ENCODE data around the gene ZNF132. TPM values are rescaled to one million over a fixed set of nuclear protein-coding genes. Genes with fewer than 3 reads are reported as not detected.
A peak's percentile ranks its signal among the peaks of the same experiment; 100 is the strongest.
"Not testable (repeated sequence)": the region's sequence is repeated elsewhere in the genome, so short reads cannot be mapped to it uniquely, and the experiment has no call there.

Gene ZNF132
- total RNA-seq, 1 experiment from 2014 or later, result 2.6 TPM

GRCh38 chr19:58470837-58471543 is 31.0 kb upstream of the ZNF132 start:
- H3K9me3 Mint-ChIP-seq; DNase-seq (ENCODE audit: low spot score); H3K4me3 Mint-ChIP-seq; H3K36me3 Mint-ChIP-seq; POLR2A ChIA-PET; H3K27ac Mint-ChIP-seq; CTCF ChIA-PET; H3K27me3 Mint-ChIP-seq (ENCODE audit: low read depth); ATAC-seq: not testable (repeated sequence)
- peaks cover 16% of the 10 kb centered on the region for H3K4me1 Mint-ChIP-seq

DNA sequence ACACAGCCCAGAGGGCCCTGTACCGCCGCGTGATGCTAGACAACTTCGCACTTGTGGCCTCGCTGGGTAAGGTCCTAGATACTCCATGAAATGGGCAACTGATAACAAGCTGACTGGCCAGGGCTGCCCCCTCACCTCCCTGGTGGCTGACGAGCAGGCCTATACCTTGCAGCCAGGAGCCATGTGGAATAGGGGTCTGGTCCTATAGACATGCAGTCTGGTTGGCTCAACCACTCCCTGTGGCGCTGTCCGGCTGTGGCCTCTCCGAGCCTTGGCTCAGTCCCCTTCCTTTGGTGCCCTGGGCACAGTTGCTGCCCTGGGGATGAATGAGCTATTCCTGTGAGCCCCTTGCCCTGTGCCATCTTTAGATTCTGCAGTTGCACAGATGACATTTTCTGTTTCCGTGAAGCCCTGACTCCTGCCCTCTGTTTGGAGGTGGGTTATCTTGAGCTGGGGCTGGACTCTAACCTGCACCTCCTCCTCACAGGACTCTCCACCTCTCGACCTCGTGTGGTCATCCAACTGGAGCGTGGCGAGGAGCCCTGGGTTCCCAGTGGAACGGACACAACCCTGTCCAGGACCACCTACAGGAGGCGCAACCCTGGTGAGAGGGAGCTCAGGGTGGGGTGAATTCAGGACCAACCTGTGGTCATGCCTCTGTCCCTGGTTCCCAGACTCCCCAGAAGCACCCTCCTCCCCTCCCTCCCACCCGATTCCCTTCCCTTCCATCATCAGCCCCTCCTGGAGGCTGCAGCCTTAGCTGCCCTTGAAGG is 29.5 kb upstream of the ZNF132 start:
- no peaks in the 10 kb centered on the region for H3K9me3 Mint-ChIP-seq
- no peak overlapping the region for H3K27ac Mint-ChIP-seq
- ChIA-PET CTCF (interaction anchor here (0.6 to 1.5 kb wide), 2 partner anchors 44 to 82 kb away, joined by 3 to 5 read pairs; no protein-coding TSS in a partner anchor), POLR2A (interaction anchor here (0.5 kb wide), 1 partner anchor 73 kb away, joined by 3 read pairs; no protein-coding TSS in a partner anchor)
- peaks cover 12% of the 10 kb centered on the region for H3K4me1 Mint-ChIP-seq
- DNase-seq (ENCODE audit: low spot score) (no peak), ATAC-seq (no peak)
- H3K4me3 Mint-ChIP-seq, result peak overlapping the region; percentile 22; the same call in 1 of the 2 replicates
- no peaks in the 10 kb centered on the region for H3K36me3 Mint-ChIP-seq
- H3K27me3 Mint-ChIP-seq (ENCODE audit: low read depth), result peaks cover 14% of the 10 kb centered on the region
- TF ChIP-seq GRHL2 (CRISPR knock-in tag; IDR thresholded peaks at IDR 0.05; ENCODE audit: insufficient replicate concordance, severe bottlenecking) (no peak), TEAD1 (CRISPR knock-in tag; IDR thresholded peaks at IDR 0.05) (no peak), EMX1 (CRISPR knock-in tag; IDR thresholded peaks at IDR 0.05) (no peak), ZNF532 (CRISPR knock-in tag; IDR thresholded peaks at IDR 0.05; ENCODE audit: borderline replicate concordance) (no peak), GABPB1 (CRISPR knock-in tag; IDR thresholded peaks at IDR 0.05) (no peak), ZNF281 (CRISPR knock-in tag; IDR thresholded peaks at IDR 0.05) (no peak), ZNF423 (CRISPR knock-in tag; IDR thresholded peaks at IDR 0.05) (no peak), ZBTB43 (CRISPR knock-in tag; IDR thresholded peaks at IDR 0.05) (no peak), TP53 (CRISPR knock-in tag; IDR thresholded peaks at IDR 0.05) (no peak), TEAD4 (CRISPR knock-in tag; IDR thresholded peaks at IDR 0.05) (no peak), PRDM15 (CRISPR knock-in tag; IDR thresholded peaks at IDR 0.05) (no peak), SP1 (CRISPR knock-in tag; conservative IDR thresholded peaks at IDR 0.05) (no peak), ATF1 (CRISPR knock-in tag; IDR thresholded peaks at IDR 0.05) (no peak), CREB1 (CRISPR knock-in tag; IDR thresholded peaks at IDR 0.05) (no peak), ZNF219 (CRISPR knock-in tag; IDR thresholded peaks at IDR 0.05; ENCODE audit: borderline replicate concordance) (no peak)
- TF ChIP-seq, protein P1, sequence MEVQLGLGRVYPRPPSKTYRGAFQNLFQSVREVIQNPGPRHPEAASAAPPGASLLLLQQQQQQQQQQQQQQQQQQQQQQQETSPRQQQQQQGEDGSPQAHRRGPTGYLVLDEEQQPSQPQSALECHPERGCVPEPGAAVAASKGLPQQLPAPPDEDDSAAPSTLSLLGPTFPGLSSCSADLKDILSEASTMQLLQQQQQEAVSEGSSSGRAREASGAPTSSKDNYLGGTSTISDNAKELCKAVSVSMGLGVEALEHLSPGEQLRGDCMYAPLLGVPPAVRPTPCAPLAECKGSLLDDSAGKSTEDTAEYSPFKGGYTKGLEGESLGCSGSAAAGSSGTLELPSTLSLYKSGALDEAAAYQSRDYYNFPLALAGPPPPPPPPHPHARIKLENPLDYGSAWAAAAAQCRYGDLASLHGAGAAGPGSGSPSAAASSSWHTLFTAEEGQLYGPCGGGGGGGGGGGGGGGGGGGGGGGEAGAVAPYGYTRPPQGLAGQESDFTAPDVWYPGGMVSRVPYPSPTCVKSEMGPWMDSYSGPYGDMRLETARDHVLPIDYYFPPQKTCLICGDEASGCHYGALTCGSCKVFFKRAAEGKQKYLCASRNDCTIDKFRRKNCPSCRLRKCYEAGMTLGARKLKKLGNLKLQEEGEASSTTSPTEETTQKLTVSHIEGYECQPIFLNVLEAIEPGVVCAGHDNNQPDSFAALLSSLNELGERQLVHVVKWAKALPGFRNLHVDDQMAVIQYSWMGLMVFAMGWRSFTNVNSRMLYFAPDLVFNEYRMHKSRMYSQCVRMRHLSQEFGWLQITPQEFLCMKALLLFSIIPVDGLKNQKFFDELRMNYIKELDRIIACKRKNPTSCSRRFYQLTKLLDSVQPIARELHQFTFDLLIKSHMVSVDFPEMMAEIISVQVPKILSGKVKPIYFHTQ (CRISPR knock-in tag; IDR thresholded peaks at IDR 0.05), result no peak
- TF ChIP-seq, protein P2, sequence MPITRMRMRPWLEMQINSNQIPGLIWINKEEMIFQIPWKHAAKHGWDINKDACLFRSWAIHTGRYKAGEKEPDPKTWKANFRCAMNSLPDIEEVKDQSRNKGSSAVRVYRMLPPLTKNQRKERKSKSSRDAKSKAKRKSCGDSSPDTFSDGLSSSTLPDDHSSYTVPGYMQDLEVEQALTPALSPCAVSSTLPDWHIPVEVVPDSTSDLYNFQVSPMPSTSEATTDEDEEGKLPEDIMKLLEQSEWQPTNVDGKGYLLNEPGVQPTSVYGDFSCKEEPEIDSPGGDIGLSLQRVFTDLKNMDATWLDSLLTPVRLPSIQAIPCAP (CRISPR knock-in tag; IDR thresholded peaks at IDR 0.05), result no peak
